ENCODE measurements around the gene PRKD3. TPM values are rescaled to one million over a fixed set of nuclear protein-coding genes. Genes with fewer than 3 reads are reported as not detected.
A peak's percentile ranks its signal among the peaks of the same experiment; 100 is the strongest.

The PRKD3 gene
- total RNA-seq, 4 donors from 2014 or later = 9.5 to 80.0 (median 20.3) TPM

- Histone ChIP-seq H3K27ac (peak overlapping the region in 1 of 4 donors; percentile 28), H3K27me3 (no peaks in the 10 kb centered on the region), H3K4me3 (no peak overlapping the region), H3K9me3 (no peaks in the 10 kb centered on the region), H3K36me3 (no peaks in the 10 kb centered on the region), H3K4me1 (peaks cover 0 to 9% (median 0%) of the 10 kb centered on the region in 4 donors)
- TF ChIP-seq CTCF (IDR thresholded peaks at IDR 0.05) (no peak), POLR2A (IDR thresholded peaks at IDR 0.05) (no peak)
- DNase-seq = peak in 2 of 3 donors; percentile 35 to 71
These were observed 25.4 kb upstream of the PRKD3 start for GRCh38 chr2:37350034-37350433.

- no peak for DNase-seq
- Histone ChIP-seq H3K36me3 (no peaks in the 10 kb centered on the region), H3K4me3 (no peak overlapping the region), H3K4me1 (peaks cover 0 to 15% (median 0%) of the 10 kb centered on the region in 4 donors), H3K9me3 (no peaks in the 10 kb centered on the region), H3K27me3 (no peaks in the 10 kb centered on the region), H3K27ac (peak overlapping the region in 1 of 4 donors; percentile 28)
- TF ChIP-seq POLR2A (IDR thresholded peaks at IDR 0.05) (no peak), CTCF (IDR thresholded peaks at IDR 0.05) (no peak)
These were observed 24.7 kb upstream of the PRKD3 start for GRCh38 chr2:37349231-37349860.

- TF ChIP-seq POLR2A (IDR thresholded peaks at IDR 0.05) (no peak), CTCF (IDR thresholded peaks at IDR 0.05) (no peak)
- H3K4me3 ChIP-seq = no peak overlapping the region
- peaks cover 0 to 17% (median 0%) of the 10 kb centered on the region in 4 donors for H3K4me1 ChIP-seq
- no peak overlapping the region for H3K27ac ChIP-seq
- H3K27me3 ChIP-seq = no peaks in the 10 kb centered on the region
- no peaks in the 10 kb centered on the region for H3K9me3 ChIP-seq
- H3K36me3 ChIP-seq = no peaks in the 10 kb centered on the region
- no peak for DNase-seq
These were observed 23.5 kb upstream of the PRKD3 start for GRCh38 chr2:37348155-37348554.

GRCh38 chr2:37344453-37345361 is 20.1 kb upstream of the PRKD3 start, which contains the start of gene QPCT:
QPCT (plus strand) TSS chr2:37344630; CDS start chr2:37344732, 102 bp downstream.
- peak within 1 kb of the TSS; percentile 56 to 83 (median 68) for H3K4me3 ChIP-seq
- peaks cover 0 to 15% (median 0%) of the 10 kb centered on the region in 4 donors for H3K4me1 ChIP-seq
- peak within 1 kb of the TSS; percentile 39 to 70 (median 67) for H3K27ac ChIP-seq
- H3K9me3 ChIP-seq = no peaks in the 10 kb centered on the region
- DNase-seq = peak; percentile 61 to 86 (median 70)
- no peaks in the 10 kb centered on the region for H3K27me3 ChIP-seq
- TF ChIP-seq POLR2A (IDR thresholded peaks at IDR 0.05) (no peak), CTCF (IDR thresholded peaks at IDR 0.05) (no peak)
- no peaks in the 10 kb centered on the region for H3K36me3 ChIP-seq

GRCh38 chr2:37343537-37344434 is 19.2 kb upstream of the PRKD3 start:
- H3K27ac ChIP-seq = peak overlapping the region in 3 of 4 donors; percentile 10 to 67 (median 39)
- DNase-seq = no peak
- peak overlapping the region; percentile 56 to 83 (median 68) for H3K4me3 ChIP-seq
- no peaks in the 10 kb centered on the region for H3K36me3 ChIP-seq
- no peaks in the 10 kb centered on the region for H3K9me3 ChIP-seq
- peaks cover 0 to 8% (median 0%) of the 10 kb centered on the region in 4 donors for H3K4me1 ChIP-seq
- TF ChIP-seq POLR2A (IDR thresholded peaks at IDR 0.05) (no peak), CTCF (IDR thresholded peaks at IDR 0.05) (peak in 2 of 6 experiments; percentile 11 to 19)
- no peaks in the 10 kb centered on the region for H3K27me3 ChIP-seq

All from Peyer's patch (tissue), 4 donors.